ENCODE results near the gene BAIAP3. TPM values are rescaled to one million over a fixed set of nuclear protein-coding genes. Genes with fewer than 3 reads are reported as not detected.

The BAIAP3 gene
- total RNA-seq, 2 experiments from 2014 or later: 0.57 to 1.0 TPM

GRCh38 chr16:1378087-1378803 lies 44.8 kb downstream of the BAIAP3 start:
- peaks cover 17% of the 10 kb centered on the region for H3K4me1 Mint-ChIP-seq

GRCh38 chr16:1378804-1379303 lies 45.4 kb downstream of the BAIAP3 start:
- DNase-seq (peak; percentile 87), ATAC-seq (peak; percentile 74)
- CTCF ChIA-PET: interaction anchor here (0.5 to 3.2 kb wide), 4 partner anchors 13 to 232 kb away, joined by 3 to 22 read pairs (median 6); no protein-coding TSS in a partner anchor
- H3K4me3 Mint-ChIP-seq: peak overlapping the region; percentile 87
- peaks cover 6% of the 10 kb centered on the region for H3K36me3 Mint-ChIP-seq (ENCODE audit: low read depth)
- peak overlapping the region; percentile 91 for H3K27ac Mint-ChIP-seq
- intact Hi-C loops (cut with DNase I, micrococcal nuclease): loop anchor here (1.0 to 5.0 kb wide), 13 partner anchors 28 to 408 kb away; partner anchors contain the start of genes UNKL (in 2 of the 2), CLCN7 (in 1 of the 2), CRAMP1 (in 1 of the 2) and GNPTG (in 1 of the 2)
- POLR2A ChIA-PET: interaction anchor here (0.6 to 1.3 kb wide), 2 partner anchors 29 to 653 kb away, joined by 4 to 5 read pairs; no protein-coding TSS in a partner anchor
- H3K4me1 Mint-ChIP-seq: peaks cover 17% of the 10 kb centered on the region
- H3K9me3 Mint-ChIP-seq (ENCODE audit: low read depth): no peaks in the 10 kb centered on the region
- H3K27me3 Mint-ChIP-seq: no peaks in the 10 kb centered on the region

More at GRCh38 chr16:1378087-1378803, 44.8 kb downstream of the BAIAP3 start:
- Mint-ChIP-seq H3K36me3 (ENCODE audit: low read depth) (peaks cover 6% of the 10 kb centered on the region), H3K27me3 (no peaks in the 10 kb centered on the region), H3K4me3 (peak overlapping the region; percentile 87), H3K27ac (peak overlapping the region; percentile 91), H3K9me3 (ENCODE audit: low read depth) (no peaks in the 10 kb centered on the region)
- ChIA-PET CTCF (interaction anchor here (0.5 to 3.2 kb wide), 5 partner anchors 12 to 232 kb away, joined by 3 to 22 read pairs (median 4); no protein-coding TSS in a partner anchor), POLR2A (interaction anchor here (0.6 to 1.3 kb wide), 2 partner anchors 29 to 652 kb away, joined by 4 to 5 read pairs; no protein-coding TSS in a partner anchor)
- intact Hi-C loops (cut with DNase I, micrococcal nuclease): loop anchor here in 1 of 2 experiments (5.0 kb wide), 1 partner anchor 34 kb away; the partner anchor contains the start of gene UNKL
- ATAC-seq (no peak), DNase-seq (no peak)

GRCh38 chr16:1379304-1380076 lies 46.0 kb downstream of the BAIAP3 start:
- POLR2A ChIA-PET: interaction anchor here (1.3 kb wide), 1 partner anchor 28 kb away, joined by 5 read pairs; no protein-coding TSS in a partner anchor
- peak; percentile 88 for DNase-seq
- H3K4me3 Mint-ChIP-seq: peak overlapping the region; percentile 87
- intact Hi-C loops (cut with DNase I, micrococcal nuclease): loop anchor here (1.0 to 5.0 kb wide), 13 partner anchors 28 to 408 kb away; partner anchors contain the start of genes UNKL (in 2 of the 2), CLCN7 (in 1 of the 2), CRAMP1 (in 1 of the 2) and GNPTG (in 1 of the 2)
- no peak overlapping the region for H3K27ac Mint-ChIP-seq
- H3K27me3 Mint-ChIP-seq: no peaks in the 10 kb centered on the region
- peak; percentile 83 for ATAC-seq
- peaks cover 17% of the 10 kb centered on the region for H3K4me1 Mint-ChIP-seq
- CTCF ChIA-PET: interaction anchor here (0.8 to 3.2 kb wide), 3 partner anchors 16 to 41 kb away, joined by 3 to 22 read pairs (median 4); partner anchors contain the start of gene UQCC4
- H3K9me3 Mint-ChIP-seq (ENCODE audit: low read depth): no peaks in the 10 kb centered on the region
- peaks cover 6% of the 10 kb centered on the region for H3K36me3 Mint-ChIP-seq (ENCODE audit: low read depth)

GRCh38 chr16:1380195-1380594 lies 46.8 kb downstream of the BAIAP3 start:
- Mint-ChIP-seq H3K27me3 (no peaks in the 10 kb centered on the region), H3K36me3 (ENCODE audit: low read depth) (peaks cover 11% of the 10 kb centered on the region), H3K27ac (no peak overlapping the region), H3K9me3 (ENCODE audit: low read depth) (no peaks in the 10 kb centered on the region), H3K4me1 (peaks cover 17% of the 10 kb centered on the region), H3K4me3 (peak overlapping the region; percentile 66)
- POLR2A ChIA-PET: no interaction called here
- DNase-seq: no peak
- intact Hi-C loops (cut with DNase I, micrococcal nuclease): no loop called here
- ATAC-seq: no peak
- CTCF ChIA-PET: interaction anchor here (0.8 to 3.2 kb wide), 3 partner anchors 17 to 40 kb away, joined by 3 to 22 read pairs (median 4); partner anchors contain the start of gene UQCC4

DNA sequence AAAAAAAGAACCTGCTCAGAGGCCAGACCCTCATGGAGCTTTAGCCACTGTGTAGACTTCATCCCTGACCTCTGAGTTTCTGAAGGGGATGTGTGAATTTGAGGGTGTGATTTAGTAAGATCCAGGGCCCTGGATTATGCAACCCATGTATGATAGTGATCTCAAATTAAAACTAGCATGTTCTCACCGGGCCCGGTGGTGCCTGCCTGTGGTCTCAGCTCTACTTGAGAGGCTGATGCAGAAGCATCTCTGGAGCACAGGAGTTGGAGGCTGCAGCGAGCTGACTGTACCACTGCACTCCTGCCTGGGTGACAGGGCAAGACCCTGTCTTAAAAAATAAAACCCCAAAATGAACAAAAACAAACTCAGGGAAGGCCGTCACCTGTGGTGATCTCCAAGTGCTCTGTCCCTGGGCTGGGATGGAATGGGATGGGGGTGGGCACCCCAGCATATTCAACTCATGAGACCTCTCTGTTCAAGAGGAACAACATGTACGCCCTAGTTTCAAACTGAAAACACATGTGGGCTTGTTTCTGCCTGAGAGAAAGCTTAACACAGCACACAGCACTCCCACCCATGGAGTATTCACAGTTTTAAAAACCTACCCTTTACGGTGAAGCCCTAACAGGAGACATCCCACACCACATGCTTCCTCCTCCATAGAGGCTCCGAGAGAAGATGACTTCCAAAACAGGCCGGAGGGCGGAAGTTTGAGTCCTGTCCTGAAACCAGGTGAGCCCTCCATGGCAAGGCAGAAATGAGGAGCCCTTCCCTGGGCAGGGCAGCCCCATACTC lies 48.4 kb downstream of the BAIAP3 start:
- ATAC-seq (no peak), DNase-seq (no peak)
- peaks cover 17% of the 10 kb centered on the region for H3K4me1 Mint-ChIP-seq
- ChIA-PET POLR2A (no interaction called here), CTCF (no interaction called here)
- no peak overlapping the region for H3K4me3 Mint-ChIP-seq
- no peaks in the 10 kb centered on the region for H3K27me3 Mint-ChIP-seq
- H3K9me3 Mint-ChIP-seq (ENCODE audit: low read depth): no peaks in the 10 kb centered on the region
- H3K27ac Mint-ChIP-seq: no peak overlapping the region
- intact Hi-C loops (cut with DNase I, micrococcal nuclease): no loop called here
- peaks cover 11% of the 10 kb centered on the region for H3K36me3 Mint-ChIP-seq (ENCODE audit: low read depth)

DNA sequence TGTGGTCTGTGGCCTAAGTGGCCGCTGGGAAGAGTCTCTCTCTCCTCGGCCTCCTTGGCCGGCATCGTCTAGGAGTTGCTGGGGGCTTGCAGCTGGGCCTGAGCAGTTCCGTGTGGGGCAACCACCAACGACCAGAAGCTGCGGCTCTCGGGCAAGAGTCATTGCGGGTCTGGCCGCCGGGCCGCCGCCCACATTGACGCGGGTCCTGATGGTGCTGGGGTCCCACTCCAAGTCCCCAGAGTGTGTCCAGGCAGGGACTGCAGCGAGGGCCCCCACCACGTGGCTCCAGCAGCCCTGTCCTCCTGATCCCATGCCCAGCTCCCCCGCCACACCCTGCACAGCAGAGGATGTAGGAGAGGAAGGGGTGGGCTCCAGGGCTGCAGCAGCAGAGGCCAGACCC lies 50.1 kb downstream of the BAIAP3 start:
- no peak overlapping the region for H3K27ac Mint-ChIP-seq
- H3K36me3 Mint-ChIP-seq (ENCODE audit: low read depth): peaks cover 11% of the 10 kb centered on the region
- CTCF ChIA-PET: no interaction called here

GRCh38 chr16:1385232-1385631 lies 51.8 kb downstream of the BAIAP3 start:
- Mint-ChIP-seq H3K9me3 (ENCODE audit: low read depth) (no peaks in the 10 kb centered on the region), H3K4me1 (peaks cover 1% of the 10 kb centered on the region), H3K36me3 (ENCODE audit: low read depth) (peaks cover 10% of the 10 kb centered on the region), H3K27me3 (no peaks in the 10 kb centered on the region), H3K4me3 (no peak overlapping the region), H3K27ac (no peak overlapping the region)
- DNase-seq (no peak), ATAC-seq (no peak)
- POLR2A ChIA-PET: no interaction called here
- intact Hi-C loops (cut with DNase I, micrococcal nuclease): no loop called here
- CTCF ChIA-PET: no interaction called here

More for the DNA sequence above, 50.1 kb downstream of the BAIAP3 start:
- DNase-seq (no peak), ATAC-seq (no peak)
- POLR2A ChIA-PET: no interaction called here
- H3K4me3 Mint-ChIP-seq: no peak overlapping the region
- peaks cover 9% of the 10 kb centered on the region for H3K4me1 Mint-ChIP-seq
- H3K27me3 Mint-ChIP-seq: no peaks in the 10 kb centered on the region
- intact Hi-C loops (cut with DNase I, micrococcal nuclease): no loop called here
- no peaks in the 10 kb centered on the region for H3K9me3 Mint-ChIP-seq (ENCODE audit: low read depth)

DNA sequence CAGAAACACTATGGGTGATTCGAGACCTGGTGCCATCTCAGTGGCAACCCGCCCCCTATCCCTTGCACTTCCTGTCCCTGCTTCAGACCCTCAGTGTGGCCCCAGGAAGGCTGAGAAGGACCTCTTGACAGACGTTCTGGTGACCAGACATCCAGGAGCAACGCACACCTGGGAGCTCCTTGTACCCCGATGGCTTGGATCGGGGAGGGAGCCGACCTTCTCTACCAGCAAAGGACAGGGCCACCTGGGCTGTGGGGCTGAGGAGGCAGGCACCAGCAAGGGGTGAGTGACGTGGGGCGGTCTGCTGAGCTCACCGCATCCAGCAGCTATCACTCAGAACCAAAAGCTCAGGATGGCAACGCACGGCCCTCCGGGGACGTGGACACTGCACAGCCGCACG lies 53.9 kb downstream of the BAIAP3 start:
- Mint-ChIP-seq H3K27me3 (no peaks in the 10 kb centered on the region), H3K27ac (no peak overlapping the region), H3K9me3 (ENCODE audit: low read depth) (no peaks in the 10 kb centered on the region), H3K4me1 (no peaks in the 10 kb centered on the region), H3K36me3 (ENCODE audit: low read depth) (peaks cover 9% of the 10 kb centered on the region), H3K4me3 (no peak overlapping the region)
- DNase-seq (no peak), ATAC-seq (no peak)
- CTCF ChIA-PET: no interaction called here
- POLR2A ChIA-PET: no interaction called here
- intact Hi-C loops (cut with DNase I, micrococcal nuclease): no loop called here

DNA sequence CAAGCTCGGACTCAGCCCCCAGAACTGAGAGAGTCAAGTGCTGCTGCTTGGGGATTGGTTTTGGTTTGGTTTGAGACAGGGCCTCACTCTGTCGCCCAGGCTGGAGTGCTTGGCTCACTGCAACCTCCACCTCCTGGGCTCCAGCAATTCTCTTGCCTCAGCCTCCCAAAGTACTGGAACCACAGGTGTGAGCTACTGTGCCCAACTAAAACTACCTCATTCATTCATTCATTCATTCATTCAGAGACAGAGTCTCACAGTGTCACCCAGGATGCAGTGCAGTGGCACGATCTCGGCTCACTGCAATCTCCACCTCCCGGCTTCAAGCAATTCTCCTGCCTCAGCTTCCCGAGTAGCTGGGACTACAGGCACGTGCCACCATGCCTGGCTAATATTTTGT lies 56.3 kb downstream of the BAIAP3 start:
- ChIA-PET POLR2A (no interaction called here), CTCF (no interaction called here)
- DNase-seq (no peak), ATAC-seq (no peak)
- no peak overlapping the region for H3K27ac Mint-ChIP-seq
- intact Hi-C loops (cut with DNase I, micrococcal nuclease): no loop called here
- no peaks in the 10 kb centered on the region for H3K27me3 Mint-ChIP-seq
- H3K4me3 Mint-ChIP-seq: no peak overlapping the region
- H3K4me1 Mint-ChIP-seq: no peaks in the 10 kb centered on the region
- peaks cover 9% of the 10 kb centered on the region for H3K36me3 Mint-ChIP-seq (ENCODE audit: low read depth)
- H3K9me3 Mint-ChIP-seq (ENCODE audit: low read depth): no peaks in the 10 kb centered on the region

- no peak for DNase-seq
- ATAC-seq: no peak
- H3K27ac Mint-ChIP-seq: no peak overlapping the region
- H3K4me1 Mint-ChIP-seq: no peaks in the 10 kb centered on the region
- intact Hi-C loops (cut with DNase I, micrococcal nuclease): no loop called here
- ChIA-PET POLR2A (no interaction called here), CTCF (no interaction called here)
- H3K27me3 Mint-ChIP-seq: no peaks in the 10 kb centered on the region
- H3K36me3 Mint-ChIP-seq (ENCODE audit: low read depth): peaks cover 6% of the 10 kb centered on the region
- H3K4me3 Mint-ChIP-seq: no peak overlapping the region
- no peaks in the 10 kb centered on the region for H3K9me3 Mint-ChIP-seq (ENCODE audit: low read depth)
These were observed 56.9 kb downstream of the BAIAP3 start for GRCh38 chr16:1390239-1390779.

Measured in activated CD4-positive, alpha-beta T cell treated with anti-CD3 and anti-CD28 coated beads for 36 hours (primary cell).